ENCODE results near the gene SLCO4A1.

Gene SLCO4A1

DNA sequence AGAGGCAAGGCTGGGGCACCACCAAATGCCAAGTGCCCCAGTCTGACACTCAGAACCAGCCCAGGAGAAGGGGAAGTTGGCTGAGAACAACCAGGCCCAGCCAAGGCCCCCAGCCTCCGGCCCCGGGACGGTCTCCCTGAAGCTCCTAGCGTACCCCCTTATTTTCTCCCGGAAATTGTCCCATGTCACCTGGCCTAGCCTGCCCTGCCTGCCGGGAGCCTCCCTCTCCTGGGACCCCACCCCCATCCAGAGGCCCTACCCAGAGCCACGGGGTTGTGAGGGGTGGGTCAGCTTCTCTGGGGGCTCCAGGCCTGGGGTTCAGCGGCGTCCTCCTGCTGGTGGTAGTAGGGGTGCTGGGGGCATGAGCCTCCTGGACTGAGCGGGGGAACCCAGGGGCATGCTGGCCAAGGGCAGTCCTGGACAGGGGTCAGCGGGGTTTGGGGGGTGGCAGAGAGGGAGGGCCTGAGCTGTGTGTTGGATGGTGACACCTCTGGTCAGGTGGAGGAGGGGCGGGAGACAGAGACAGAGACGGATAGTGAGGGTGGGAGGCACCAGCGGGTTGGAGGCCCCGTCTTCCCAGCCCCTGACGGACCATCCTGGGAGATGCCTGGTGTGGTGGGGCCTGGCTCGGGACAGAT lies 7.9 kb upstream of the SLCO4A1 start:
- Mint-ChIP-seq H3K36me3 (no peaks in the 10 kb centered on the region), H3K27ac (no peak overlapping the region), H3K9me3 (no peaks in the 10 kb centered on the region), H3K4me3 (no peak overlapping the region), H3K27me3 (peaks cover 15% of the 10 kb centered on the region), H3K4me1 (peaks cover 10% of the 10 kb centered on the region)
- DNase-seq (ENCODE audit: low spot score in 2 of 2) (no peak), ATAC-seq (ENCODE audit: low read depth) (no peak)

- H3K4me3 Mint-ChIP-seq = no peak overlapping the region
- no peaks in the 10 kb centered on the region for H3K36me3 Mint-ChIP-seq
- no peaks in the 10 kb centered on the region for H3K9me3 Mint-ChIP-seq
- H3K27ac Mint-ChIP-seq = no peak overlapping the region
- ATAC-seq (ENCODE audit: low read depth) (no peak), DNase-seq (ENCODE audit: low spot score in 2 of 2) (no peak)
- peaks cover 10% of the 10 kb centered on the region for H3K4me1 Mint-ChIP-seq
- H3K27me3 Mint-ChIP-seq = peaks cover 15% of the 10 kb centered on the region
Observed at GRCh38 chr20:62635232-62635631, 7.1 kb upstream of the SLCO4A1 start.

- no peak overlapping the region for H3K27ac Mint-ChIP-seq
- no peak overlapping the region for H3K4me3 Mint-ChIP-seq
- H3K27me3 Mint-ChIP-seq = peaks cover 15% of the 10 kb centered on the region
- ATAC-seq (ENCODE audit: low read depth) = no peak
- no peaks in the 10 kb centered on the region for H3K9me3 Mint-ChIP-seq
- no peaks in the 10 kb centered on the region for H3K36me3 Mint-ChIP-seq
- H3K4me1 Mint-ChIP-seq = peaks cover 10% of the 10 kb centered on the region
- no peak for DNase-seq (ENCODE audit: low spot score in 2 of 2)
Observed at GRCh38 chr20:62635852-62636251, 6.5 kb upstream of the SLCO4A1 start.

DNA sequence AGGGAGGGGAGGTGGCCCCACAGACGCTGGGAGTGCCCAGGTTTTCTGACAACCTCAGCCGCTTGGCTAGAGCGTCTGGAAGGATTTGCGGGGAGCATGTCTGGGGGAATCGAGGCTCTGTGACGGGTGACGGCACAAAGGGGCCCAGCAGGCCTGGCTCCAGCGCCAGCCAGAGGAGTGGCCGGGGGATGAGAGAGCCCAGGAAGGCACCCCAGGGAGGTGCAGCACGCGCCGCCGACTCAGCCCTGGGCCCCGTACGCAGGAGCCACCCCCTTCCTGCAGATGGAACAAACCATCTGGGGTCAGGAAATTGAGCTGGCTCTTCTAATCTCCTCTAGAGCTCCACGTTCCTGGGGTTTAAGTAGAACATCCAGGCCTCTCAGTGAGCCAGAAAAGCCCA lies 5.9 kb upstream of the SLCO4A1 start:
- H3K9me3 Mint-ChIP-seq = no peaks in the 10 kb centered on the region
- H3K27me3 Mint-ChIP-seq = peaks cover 15% of the 10 kb centered on the region
- ATAC-seq (ENCODE audit: low read depth) (no peak), DNase-seq (ENCODE audit: low spot score in 2 of 2) (no peak)
- no peaks in the 10 kb centered on the region for H3K36me3 Mint-ChIP-seq
- H3K27ac Mint-ChIP-seq = no peak overlapping the region
- H3K4me1 Mint-ChIP-seq = peaks cover 12% of the 10 kb centered on the region
- no peak overlapping the region for H3K4me3 Mint-ChIP-seq

DNA sequence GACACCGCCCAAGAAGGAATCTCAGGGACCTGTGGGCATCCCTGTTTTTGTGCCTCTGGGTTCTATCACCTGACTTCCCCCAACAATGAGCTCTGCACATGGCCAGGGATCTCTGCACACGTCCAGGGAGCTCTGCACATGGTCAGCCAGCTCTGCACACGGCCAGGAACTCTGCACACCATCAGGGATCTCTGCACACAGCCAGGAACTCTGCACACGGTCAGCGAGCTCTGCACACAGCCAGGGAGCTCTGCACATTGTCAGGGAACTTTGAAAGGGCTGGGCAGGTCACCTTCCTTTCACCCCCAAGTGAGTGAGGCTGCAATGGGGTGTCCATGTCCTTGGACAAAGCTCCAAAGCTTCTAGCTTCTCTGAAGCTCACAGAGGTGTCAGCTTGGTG lies 5.2 kb upstream of the SLCO4A1 start:
- no peaks in the 10 kb centered on the region for H3K36me3 Mint-ChIP-seq
- DNase-seq (ENCODE audit: low spot score in 2 of 2) (no peak), ATAC-seq (ENCODE audit: low read depth) (no peak)
- peaks cover 10% of the 10 kb centered on the region for H3K4me1 Mint-ChIP-seq
- no peaks in the 10 kb centered on the region for H3K9me3 Mint-ChIP-seq
- no peak overlapping the region for H3K27ac Mint-ChIP-seq
- H3K4me3 Mint-ChIP-seq = no peak overlapping the region
- peaks cover 12% of the 10 kb centered on the region for H3K27me3 Mint-ChIP-seq

GRCh38 chr20:62637521-62638054 lies 4.7 kb upstream of the SLCO4A1 start:
- Mint-ChIP-seq H3K4me1 (peaks cover 11% of the 10 kb centered on the region), H3K9me3 (no peaks in the 10 kb centered on the region), H3K36me3 (no peaks in the 10 kb centered on the region), H3K27me3 (peaks cover 10% of the 10 kb centered on the region), H3K27ac (no peak overlapping the region), H3K4me3 (no peak overlapping the region)
- DNase-seq (ENCODE audit: low spot score in 2 of 2) (no peak), ATAC-seq (ENCODE audit: low read depth) (no peak)

- peaks cover 10% of the 10 kb centered on the region for H3K27me3 Mint-ChIP-seq
- no peaks in the 10 kb centered on the region for H3K9me3 Mint-ChIP-seq
- no peak overlapping the region for H3K27ac Mint-ChIP-seq
- no peaks in the 10 kb centered on the region for H3K36me3 Mint-ChIP-seq
- H3K4me1 Mint-ChIP-seq = peaks cover 9% of the 10 kb centered on the region
- ATAC-seq (ENCODE audit: low read depth) (no peak), DNase-seq (ENCODE audit: low spot score in 2 of 2) (no peak)
- H3K4me3 Mint-ChIP-seq = no peak overlapping the region
Observed at GRCh38 chr20:62638055-62638570, 4.2 kb upstream of the SLCO4A1 start.

GRCh38 chr20:62638679-62639406 lies 3.5 kb upstream of the SLCO4A1 start:
- no peak overlapping the region for H3K4me3 Mint-ChIP-seq
- no peaks in the 10 kb centered on the region for H3K9me3 Mint-ChIP-seq
- H3K4me1 Mint-ChIP-seq = peaks cover 9% of the 10 kb centered on the region
- DNase-seq (ENCODE audit: low spot score in 2 of 2) = no peak
- ATAC-seq (ENCODE audit: low read depth) = no peak
- no peaks in the 10 kb centered on the region for H3K36me3 Mint-ChIP-seq
- H3K27ac Mint-ChIP-seq = no peak overlapping the region
- H3K27me3 Mint-ChIP-seq = peaks cover 10% of the 10 kb centered on the region

DNA sequence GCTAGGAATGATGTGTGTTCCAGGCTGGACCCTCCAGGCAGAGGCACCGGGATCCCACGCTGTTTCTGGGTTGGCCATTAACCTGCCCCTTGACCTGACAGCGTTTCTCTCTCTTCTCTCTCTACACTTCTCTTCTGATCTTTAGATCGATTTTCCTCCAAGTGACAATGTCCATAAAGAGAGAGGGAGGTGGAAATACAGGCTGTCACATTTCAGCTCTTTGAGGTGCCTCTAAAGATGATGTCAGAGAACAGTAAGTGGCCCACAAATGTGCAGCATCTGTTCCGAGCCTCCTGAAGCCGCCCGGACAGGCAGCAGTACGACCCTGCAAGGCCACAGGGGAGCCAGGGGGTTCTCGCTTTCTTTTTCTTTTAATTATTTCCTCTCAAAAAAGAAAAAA lies 2.5 kb upstream of the SLCO4A1 start:
- H3K27me3 Mint-ChIP-seq = peaks cover 10% of the 10 kb centered on the region
- H3K4me1 Mint-ChIP-seq = peaks cover 12% of the 10 kb centered on the region
- H3K36me3 Mint-ChIP-seq = no peaks in the 10 kb centered on the region
- H3K27ac Mint-ChIP-seq = no peak overlapping the region
- ATAC-seq (ENCODE audit: low read depth) = no peak
- H3K4me3 Mint-ChIP-seq = no peak overlapping the region
- no peak for DNase-seq (ENCODE audit: low spot score in 2 of 2)
- H3K9me3 Mint-ChIP-seq = no peaks in the 10 kb centered on the region

DNA sequence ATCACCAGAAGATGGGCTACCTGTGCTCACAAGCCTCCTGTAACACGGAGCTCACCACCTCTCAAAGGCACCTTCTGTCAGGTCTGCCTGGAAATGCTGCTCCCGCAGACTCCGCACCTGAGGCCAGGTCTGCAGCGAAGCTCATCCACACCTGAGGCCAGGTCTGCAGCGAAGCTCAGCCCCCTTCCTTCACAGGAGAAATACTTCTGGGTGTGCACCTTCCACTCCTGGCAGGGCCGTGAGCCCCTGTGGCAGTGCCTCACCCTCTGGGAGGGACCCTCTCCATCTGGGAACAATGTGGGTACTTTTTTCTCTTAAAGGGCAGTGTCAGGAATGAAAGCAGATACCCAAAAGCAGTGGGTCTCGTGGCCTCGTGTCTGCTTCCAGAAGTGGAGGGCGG lies 1.4 kb upstream of the SLCO4A1 start:
- Mint-ChIP-seq H3K36me3 (no peaks in the 10 kb centered on the region), H3K9me3 (no peaks in the 10 kb centered on the region), H3K4me1 (peaks cover 12% of the 10 kb centered on the region), H3K27ac (no peak overlapping the region), H3K27me3 (peaks cover 3% of the 10 kb centered on the region), H3K4me3 (no peak overlapping the region)
- DNase-seq (ENCODE audit: low spot score in 2 of 2) (no peak), ATAC-seq (ENCODE audit: low read depth) (no peak)

DNA sequence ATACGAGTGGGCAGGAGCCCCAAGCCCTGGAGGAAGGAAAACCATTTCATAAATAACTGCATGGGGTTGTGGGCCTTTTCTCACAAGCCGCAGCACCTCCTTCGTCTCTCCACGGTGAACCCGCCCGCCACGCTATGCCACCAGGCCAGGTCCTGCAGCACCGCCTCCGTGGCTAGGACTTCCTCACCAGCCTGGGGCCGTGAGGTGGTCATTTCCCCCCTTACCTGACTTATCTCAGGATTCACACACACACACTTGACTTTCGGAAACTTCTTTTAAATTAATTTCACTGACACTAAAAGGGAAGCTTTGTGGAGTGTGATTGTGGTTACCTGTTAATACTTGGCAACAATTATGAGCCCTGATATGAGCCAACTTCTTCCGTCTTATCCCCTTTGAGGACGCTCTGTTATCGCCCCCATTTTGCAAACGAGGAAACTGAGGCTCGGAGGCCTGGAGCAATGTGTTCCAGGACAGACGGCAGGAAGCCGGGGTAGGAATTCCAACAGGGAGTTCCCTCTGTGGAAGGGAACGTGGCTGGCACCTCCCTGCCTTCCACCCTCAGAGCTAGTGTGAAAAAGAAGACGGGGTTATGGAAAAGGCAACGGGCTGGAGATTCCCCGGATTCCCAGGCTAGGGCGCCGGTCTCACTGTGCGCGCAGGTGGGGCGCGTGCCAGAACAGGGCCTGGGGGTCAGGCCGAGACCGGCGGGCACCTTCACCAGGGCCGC lies 817 bp upstream of the SLCO4A1 start:
- Mint-ChIP-seq H3K27ac (no peak overlapping the region), H3K4me1 (peaks cover 11% of the 10 kb centered on the region), H3K4me3 (peak overlapping the region; percentile 87), H3K9me3 (no peaks in the 10 kb centered on the region), H3K36me3 (no peaks in the 10 kb centered on the region), H3K27me3 (no peaks in the 10 kb centered on the region)
- ATAC-seq (ENCODE audit: low read depth) (no peak), DNase-seq (ENCODE audit: low spot score in 2 of 2) (no peak)

GRCh38 chr20:62642666-62643520 lies 590 bp downstream of the SLCO4A1 start:
- Mint-ChIP-seq H3K36me3 (no peaks in the 10 kb centered on the region), H3K27me3 (no peaks in the 10 kb centered on the region), H3K9me3 (no peaks in the 10 kb centered on the region), H3K4me3 (peak overlapping the region; percentile 55), H3K27ac (peak overlapping the region; percentile 68), H3K4me1 (peaks cover 19% of the 10 kb centered on the region)
- DNase-seq (ENCODE audit: low spot score in 2 of 2) = peak in 1 of 2 donors; percentile 49
- peak; percentile 31 for ATAC-seq (ENCODE audit: low read depth)

DNA sequence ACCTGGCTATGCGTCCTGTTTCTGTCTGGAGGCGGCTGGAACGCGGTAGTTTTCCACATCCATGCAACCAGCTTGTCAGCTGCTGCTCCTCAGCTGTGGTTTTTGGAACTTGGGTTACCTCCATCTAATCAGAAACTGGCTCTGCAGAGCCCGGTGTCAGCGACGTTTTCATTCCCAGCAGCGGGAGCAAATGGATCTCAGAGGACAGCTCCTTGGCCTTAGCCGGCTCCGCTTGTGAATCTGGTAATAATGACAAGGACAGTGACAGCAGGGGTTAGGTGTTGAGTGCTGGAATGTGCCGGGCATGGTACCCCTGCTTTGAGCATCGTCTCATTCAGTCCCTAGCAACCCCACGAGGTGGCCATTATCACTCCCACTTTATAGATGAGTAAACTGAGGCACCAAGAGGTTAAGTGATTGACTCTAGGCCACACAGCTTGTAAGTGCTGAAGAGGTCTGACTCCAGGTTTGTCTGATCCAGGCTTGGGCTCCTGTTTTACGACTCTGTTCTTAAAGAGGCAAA lies 1.3 kb downstream of the SLCO4A1 start:
- Mint-ChIP-seq H3K27me3 (no peaks in the 10 kb centered on the region), H3K36me3 (no peaks in the 10 kb centered on the region), H3K4me3 (peak overlapping the region; percentile 34), H3K9me3 (no peaks in the 10 kb centered on the region), H3K27ac (no peak overlapping the region), H3K4me1 (peaks cover 19% of the 10 kb centered on the region)
- no peak for DNase-seq (ENCODE audit: low spot score in 2 of 2)
- ATAC-seq (ENCODE audit: low read depth) = no peak
